ENCODE data around the gene CLEC2A.

DNA sequence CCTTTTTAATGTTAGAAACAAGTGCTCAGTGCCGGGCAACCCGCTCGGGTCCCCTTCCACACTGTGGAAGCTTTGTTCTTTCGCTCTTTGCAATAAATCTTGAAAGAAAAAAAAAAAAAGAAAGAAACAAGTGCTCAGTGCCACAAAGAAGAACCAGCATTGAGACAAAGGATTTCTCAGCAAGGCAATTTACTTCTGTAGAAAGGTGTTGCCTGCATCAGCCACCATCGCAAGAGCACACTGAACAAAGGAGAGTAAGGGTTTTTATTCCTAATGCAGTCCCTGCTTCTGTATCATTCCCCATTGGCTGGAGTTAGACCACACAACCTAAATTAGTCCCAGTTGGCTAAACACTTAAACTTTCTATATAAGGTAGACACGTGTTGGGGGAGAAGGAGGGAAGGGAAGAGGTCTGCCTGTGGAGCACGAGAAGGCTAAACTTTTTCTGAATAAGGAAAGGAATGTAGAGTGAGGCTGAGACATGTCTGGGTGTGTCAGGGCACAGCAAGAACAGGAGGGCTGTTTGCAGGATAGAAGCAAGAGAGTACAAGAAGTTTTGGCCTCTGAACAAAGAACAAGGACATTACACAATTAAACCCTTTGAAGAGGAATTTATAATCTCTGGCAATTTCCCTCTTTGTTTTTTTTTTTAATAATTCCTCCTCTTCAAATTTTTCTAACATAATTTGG, 29.5 kb downstream of the CLEC2A start:
- TF ChIP-seq, protein P1, sequence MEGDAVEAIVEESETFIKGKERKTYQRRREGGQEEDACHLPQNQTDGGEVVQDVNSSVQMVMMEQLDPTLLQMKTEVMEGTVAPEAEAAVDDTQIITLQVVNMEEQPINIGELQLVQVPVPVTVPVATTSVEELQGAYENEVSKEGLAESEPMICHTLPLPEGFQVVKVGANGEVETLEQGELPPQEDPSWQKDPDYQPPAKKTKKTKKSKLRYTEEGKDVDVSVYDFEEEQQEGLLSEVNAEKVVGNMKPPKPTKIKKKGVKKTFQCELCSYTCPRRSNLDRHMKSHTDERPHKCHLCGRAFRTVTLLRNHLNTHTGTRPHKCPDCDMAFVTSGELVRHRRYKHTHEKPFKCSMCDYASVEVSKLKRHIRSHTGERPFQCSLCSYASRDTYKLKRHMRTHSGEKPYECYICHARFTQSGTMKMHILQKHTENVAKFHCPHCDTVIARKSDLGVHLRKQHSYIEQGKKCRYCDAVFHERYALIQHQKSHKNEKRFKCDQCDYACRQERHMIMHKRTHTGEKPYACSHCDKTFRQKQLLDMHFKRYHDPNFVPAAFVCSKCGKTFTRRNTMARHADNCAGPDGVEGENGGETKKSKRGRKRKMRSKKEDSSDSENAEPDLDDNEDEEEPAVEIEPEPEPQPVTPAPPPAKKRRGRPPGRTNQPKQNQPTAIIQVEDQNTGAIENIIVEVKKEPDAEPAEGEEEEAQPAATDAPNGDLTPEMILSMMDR (conservative IDR thresholded peaks at IDR 0.05) = no peak
- TF ChIP-seq EZH2 (IDR thresholded peaks at IDR 0.05; ENCODE audit: low read depth) = no peak
